DOHH2 (cell line): ENCODE results near the gene HELZ.
"Not testable (repeated sequence)": the region's sequence is repeated elsewhere in the genome, so short reads cannot be mapped to it uniquely, and the experiment has no call there.

ENCODE experiments used
- H3F3A ChIP-seq: fragments of 200-600 bp; sonication (generic), shearing (Covaris generic); 2 replicates; pipeline ENCODE4 v1.6.0; 2016; ENCODE audit warnings: antibody characterized with exemption, mild to moderate bottlenecking; ENCODE audit not compliant: control insufficient read depth, insufficient read depth
- H3K27ac ChIP-seq: fragments of 200-600 bp; sonication (generic); 2 replicates; pipeline ENCODE4 v1.5.1; 2014; ENCODE audit warnings: low read depth, mild to moderate bottlenecking, low read length, moderate library complexity
- H3K27me3 ChIP-seq: fragments of 200-600 bp; sonication (generic); 2 replicates; pipeline ENCODE4 v1.6.1; 2014; ENCODE audit warnings: mild to moderate bottlenecking, low read length, mixed read lengths; ENCODE audit not compliant: control insufficient read depth
- H3K36me3 ChIP-seq: fragments of 200-600 bp; sonication (generic); 2 replicates; pipeline ENCODE4 v1.6.1; 2014; ENCODE audit warnings: mild to moderate bottlenecking, low read length, moderate library complexity, mixed read lengths; ENCODE audit not compliant: control insufficient read depth
- H3K4me1 ChIP-seq: fragments of 200-600 bp; sonication (generic); 2 replicates; pipeline ENCODE4 v1.6.1; 2014; ENCODE audit warnings: mild to moderate bottlenecking, low read length, mixed read lengths; ENCODE audit not compliant: control insufficient read depth
- H3K4me2 ChIP-seq: fragments of 200-600 bp; sonication (generic); 2 replicates; pipeline ENCODE4 v1.6.0; 2014; ENCODE audit warnings: mild to moderate bottlenecking, low read length, moderate library complexity
- H3K4me3 ChIP-seq: fragments of 200-600 bp; sonication (generic); 2 replicates; pipeline ENCODE4 v1.5.1; 2014; ENCODE audit warnings: mild to moderate bottlenecking, low read length, mixed read lengths
- H3K79me2 ChIP-seq: fragments of 200-600 bp; sonication (generic); 2 replicates; pipeline ENCODE4 v1.6.1; 2014; ENCODE audit warnings: mild to moderate bottlenecking, low read length, mixed read lengths; ENCODE audit not compliant: control insufficient read depth
- H3K9me2 ChIP-seq: fragments of 200-600 bp; sonication (generic); replicated peaks from 2 replicates; pipeline ENCODE4 v1.6.1; 2014; ENCODE audit warnings: mild to moderate bottlenecking, low read length, mixed read lengths; ENCODE audit not compliant: control insufficient read depth
- H3K9me3 ChIP-seq: fragments of 200-600 bp; sonication (generic); 2 replicates; pipeline ENCODE4 v1.6.1; 2014; ENCODE audit warnings: antibody characterized with exemption, low read length, mixed read lengths; ENCODE audit not compliant: control insufficient read depth, insufficient read depth
- H4K20me1 ChIP-seq: fragments of 200-600 bp; sonication (generic); 2 replicates; pipeline ENCODE4 v1.6.0; 2014; ENCODE audit warnings: low read depth, mild to moderate bottlenecking, antibody characterized with exemption, low read length, moderate library complexity; ENCODE audit not compliant: control insufficient read depth, insufficient read depth
- EZH2phosphoT487 ChIP-seq: fragments of 200-600 bp; sonication (generic); IDR thresholded peaks from 2 replicates; pipeline ENCODE4 v1.6.1; 2017; ENCODE audit warnings: borderline replicate concordance, mild to moderate bottlenecking, antibody characterized with exemption, low read length, moderate library complexity, mixed read lengths
- TF ChIP-seq, protein P1 (sequence below): fragments of 200-600 bp; sonication (generic); IDR thresholded peaks from one replicate; pipeline ENCODE4 v1.5.1; 2014; ENCODE audit warnings: antibody characterized with exemption, mild to moderate bottlenecking, low read depth, low read length; ENCODE audit not compliant: poor library complexity, severe bottlenecking

Gene HELZ

DNA sequence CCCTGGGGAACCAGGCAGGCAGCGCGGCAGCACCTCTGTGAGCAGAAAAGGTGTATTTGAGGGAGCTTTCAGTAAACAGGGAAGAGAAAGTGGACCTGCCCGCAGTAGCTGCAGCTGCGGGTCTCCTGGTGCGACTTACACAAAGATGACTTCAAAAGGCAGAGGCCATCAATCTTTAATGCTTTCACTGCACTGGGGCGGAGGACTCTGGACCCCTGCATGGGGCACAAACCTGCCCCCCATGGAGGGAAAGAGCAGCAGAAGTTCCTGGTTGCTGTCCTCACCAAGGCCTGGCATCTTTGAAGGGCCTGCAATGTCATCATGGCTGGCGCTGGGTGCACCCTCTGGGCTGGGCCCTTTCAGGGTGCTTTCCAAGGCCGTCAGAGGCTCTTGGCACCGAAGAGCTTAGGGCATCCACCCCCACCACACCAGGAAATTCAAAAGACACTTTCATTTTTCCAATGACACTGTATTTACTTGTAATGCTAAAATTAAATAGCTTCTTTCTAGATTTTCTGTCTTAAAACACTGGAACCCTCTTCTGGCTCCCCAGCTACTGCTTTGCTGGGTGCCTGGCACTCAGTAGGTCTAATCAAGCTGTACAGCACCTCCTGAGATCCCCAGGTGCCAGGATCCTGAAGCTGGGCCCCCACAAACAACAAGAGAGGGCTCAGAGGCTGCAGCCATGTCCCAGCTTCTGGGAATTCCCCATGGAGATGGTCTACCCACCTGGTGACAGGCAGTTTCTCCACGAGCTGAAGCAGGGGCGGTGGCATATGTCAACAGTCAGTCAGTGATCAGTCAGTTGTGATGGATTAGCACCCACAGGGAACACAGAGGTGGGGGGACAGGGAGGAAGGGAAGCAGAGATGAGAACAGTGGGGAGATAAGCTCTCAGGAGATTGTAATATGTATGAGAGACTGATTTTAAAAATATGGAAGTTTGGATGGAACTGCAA is 202.8 kb downstream of the HELZ start:
- no peaks in the 10 kb centered on the region for H3K4me1 ChIP-seq
- no peaks in the 10 kb centered on the region for H3K27me3 ChIP-seq
- H4K20me1 ChIP-seq, result no peaks in the 10 kb centered on the region
- H3K9me2 ChIP-seq, result no peaks in the 10 kb centered on the region
- H3K27ac ChIP-seq, result no peak overlapping the region
- TF ChIP-seq, protein P1, sequence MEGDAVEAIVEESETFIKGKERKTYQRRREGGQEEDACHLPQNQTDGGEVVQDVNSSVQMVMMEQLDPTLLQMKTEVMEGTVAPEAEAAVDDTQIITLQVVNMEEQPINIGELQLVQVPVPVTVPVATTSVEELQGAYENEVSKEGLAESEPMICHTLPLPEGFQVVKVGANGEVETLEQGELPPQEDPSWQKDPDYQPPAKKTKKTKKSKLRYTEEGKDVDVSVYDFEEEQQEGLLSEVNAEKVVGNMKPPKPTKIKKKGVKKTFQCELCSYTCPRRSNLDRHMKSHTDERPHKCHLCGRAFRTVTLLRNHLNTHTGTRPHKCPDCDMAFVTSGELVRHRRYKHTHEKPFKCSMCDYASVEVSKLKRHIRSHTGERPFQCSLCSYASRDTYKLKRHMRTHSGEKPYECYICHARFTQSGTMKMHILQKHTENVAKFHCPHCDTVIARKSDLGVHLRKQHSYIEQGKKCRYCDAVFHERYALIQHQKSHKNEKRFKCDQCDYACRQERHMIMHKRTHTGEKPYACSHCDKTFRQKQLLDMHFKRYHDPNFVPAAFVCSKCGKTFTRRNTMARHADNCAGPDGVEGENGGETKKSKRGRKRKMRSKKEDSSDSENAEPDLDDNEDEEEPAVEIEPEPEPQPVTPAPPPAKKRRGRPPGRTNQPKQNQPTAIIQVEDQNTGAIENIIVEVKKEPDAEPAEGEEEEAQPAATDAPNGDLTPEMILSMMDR, result no peak
- TF ChIP-seq EZH2phosphoT487, result no peak
- no peaks in the 10 kb centered on the region for H3F3A ChIP-seq
- H3K79me2 ChIP-seq, result no peaks in the 10 kb centered on the region
- H3K9me3 ChIP-seq, result no peaks in the 10 kb centered on the region; the same call in 1 of the 2 replicates
- no peak overlapping the region for H3K4me3 ChIP-seq
- H3K4me2 ChIP-seq, result no peak overlapping the region
- H3K36me3 ChIP-seq, result no peaks in the 10 kb centered on the region

DNA sequence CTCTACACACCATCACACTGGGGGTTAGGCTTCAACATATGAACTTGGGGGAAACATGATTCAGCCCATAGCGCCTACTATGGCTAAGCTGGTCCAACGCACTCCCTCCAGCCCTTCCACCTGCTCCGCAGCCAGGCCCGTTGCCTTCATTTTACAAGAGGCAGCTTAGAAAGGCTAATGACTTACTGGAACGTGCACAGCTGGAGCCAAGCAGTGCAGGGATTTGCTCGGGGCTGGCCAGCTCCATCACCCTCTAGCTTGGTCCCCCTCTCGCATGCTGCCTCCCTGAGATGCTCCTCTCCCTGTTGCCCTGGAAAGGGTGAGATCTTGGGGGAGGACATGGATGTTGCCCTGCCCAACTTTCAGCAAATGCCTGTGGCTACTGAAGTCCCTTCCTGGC is 203.5 kb downstream of the HELZ start:
- no peaks in the 10 kb centered on the region for H3K9me2 ChIP-seq
- no peaks in the 10 kb centered on the region for H3F3A ChIP-seq
- no peak overlapping the region for H3K4me2 ChIP-seq
- no peaks in the 10 kb centered on the region for H3K9me3 ChIP-seq
- no peaks in the 10 kb centered on the region for H3K36me3 ChIP-seq
- H3K27ac ChIP-seq, result no peak overlapping the region
- TF ChIP-seq EZH2phosphoT487, result no peak
- TF ChIP-seq, protein P1, result no peak
- no peaks in the 10 kb centered on the region for H3K4me1 ChIP-seq
- no peaks in the 10 kb centered on the region for H4K20me1 ChIP-seq
- H3K79me2 ChIP-seq, result no peaks in the 10 kb centered on the region
- H3K27me3 ChIP-seq, result no peaks in the 10 kb centered on the region
- H3K4me3 ChIP-seq, result no peak overlapping the region

DNA sequence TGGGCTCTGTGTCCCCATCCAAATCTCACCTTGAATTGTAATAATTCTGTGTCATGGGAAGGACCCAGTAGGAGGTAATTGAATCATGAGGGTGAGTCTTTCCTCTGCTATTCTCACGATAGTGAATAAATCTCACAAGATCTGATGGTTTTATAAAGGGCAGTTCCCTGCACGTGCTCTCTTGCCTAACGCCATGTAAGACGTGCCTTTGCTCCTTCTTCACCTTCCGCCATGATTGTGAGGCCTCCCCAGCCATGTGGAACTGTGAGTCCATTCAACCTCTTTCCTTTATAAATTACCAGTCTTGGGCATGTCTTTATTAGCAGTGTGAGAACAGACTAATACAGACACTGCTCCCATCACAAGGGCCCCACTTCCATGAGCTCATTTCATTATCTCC is 203.9 kb downstream of the HELZ start:
- H3K9me3 ChIP-seq, H3K4me1 ChIP-seq, H3K36me3 ChIP-seq, H3F3A ChIP-seq, H3K79me2 ChIP-seq, H3K27ac ChIP-seq, H4K20me1 ChIP-seq, H3K27me3 ChIP-seq, H3K9me2 ChIP-seq, H3K4me2 ChIP-seq, H3K4me3 ChIP-seq: not testable (repeated sequence)

DNA sequence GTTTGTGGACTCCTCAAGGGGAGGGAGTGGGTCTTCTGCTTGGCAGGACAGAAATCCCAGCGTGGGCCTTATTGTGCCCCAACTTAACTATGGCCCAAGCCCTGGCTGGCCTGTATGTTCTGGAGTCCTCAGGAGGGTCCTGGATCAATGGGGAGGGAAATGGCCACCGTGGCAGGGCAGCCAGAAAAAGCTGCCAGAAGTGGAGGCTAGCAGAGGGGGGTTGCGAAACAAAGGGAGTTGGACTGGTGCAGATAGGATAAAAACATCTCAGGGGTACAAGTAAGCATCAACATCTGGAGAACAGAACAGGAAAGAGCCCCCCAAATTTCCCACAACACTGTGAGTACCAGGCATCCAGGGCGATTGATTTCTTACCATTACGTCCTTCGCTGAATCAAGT is 204.3 kb downstream of the HELZ start:
- H3K9me3 ChIP-seq, result no peaks in the 10 kb centered on the region

More for the DNA sequence above, 204.3 kb downstream of the HELZ start:
- Histone ChIP-seq H3K27ac (no peak overlapping the region), H3K36me3 (no peaks in the 10 kb centered on the region), H3F3A (no peaks in the 10 kb centered on the region), H3K4me2 (no peak overlapping the region), H3K9me2 (no peaks in the 10 kb centered on the region), H3K79me2 (no peaks in the 10 kb centered on the region), H3K4me1 (no peaks in the 10 kb centered on the region), H3K27me3 (no peaks in the 10 kb centered on the region), H3K4me3 (no peak overlapping the region), H4K20me1 (no peaks in the 10 kb centered on the region)
- TF ChIP-seq, protein P1, result no peak
- no peak for TF ChIP-seq EZH2phosphoT487
